ENCODE data around the gene TSPAN9. TPM values are rescaled to one million over a fixed set of nuclear protein-coding genes. Genes with fewer than 3 reads are reported as not detected.

The TSPAN9 gene
- total RNA-seq, 1 donor from 2014 or later, result 5.0 TPM

DNA sequence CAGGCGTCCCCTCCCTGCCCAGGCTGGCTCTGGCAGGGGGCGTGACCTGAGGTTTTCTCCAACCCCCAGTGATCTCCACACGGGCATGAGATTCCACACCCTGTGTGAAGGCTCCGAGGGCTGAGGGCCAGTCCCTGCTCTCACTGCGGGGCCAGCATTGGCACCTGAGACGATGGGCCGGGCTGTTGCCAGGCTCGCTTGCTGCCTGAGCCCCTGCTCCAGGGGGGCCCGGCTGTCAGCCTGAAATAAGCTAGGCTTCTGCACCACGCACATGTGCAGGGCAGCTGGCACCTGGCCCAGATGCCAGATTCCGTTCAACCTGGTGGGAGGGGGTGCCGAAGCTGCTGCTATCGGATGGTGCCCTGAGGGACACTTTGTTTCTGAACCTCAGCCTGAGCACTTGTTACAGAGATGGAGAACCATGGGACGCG is 217.3 kb downstream of the TSPAN9 start:
- FAIRE-seq (no peak), DNase-seq (ENCODE audit: low read depth) (no peak)
- Histone ChIP-seq H3K27me3 (ENCODE audit: control insufficient read depth, insufficient read depth, low read length) (peaks cover 1% of the 10 kb centered on the region), H3K36me3 (ENCODE audit: control insufficient read depth, insufficient read depth, low read length) (no peaks in the 10 kb centered on the region), H3K4me3 (ENCODE audit: low read depth, low read length) (no peak overlapping the region)
- TF ChIP-seq, protein P1, sequence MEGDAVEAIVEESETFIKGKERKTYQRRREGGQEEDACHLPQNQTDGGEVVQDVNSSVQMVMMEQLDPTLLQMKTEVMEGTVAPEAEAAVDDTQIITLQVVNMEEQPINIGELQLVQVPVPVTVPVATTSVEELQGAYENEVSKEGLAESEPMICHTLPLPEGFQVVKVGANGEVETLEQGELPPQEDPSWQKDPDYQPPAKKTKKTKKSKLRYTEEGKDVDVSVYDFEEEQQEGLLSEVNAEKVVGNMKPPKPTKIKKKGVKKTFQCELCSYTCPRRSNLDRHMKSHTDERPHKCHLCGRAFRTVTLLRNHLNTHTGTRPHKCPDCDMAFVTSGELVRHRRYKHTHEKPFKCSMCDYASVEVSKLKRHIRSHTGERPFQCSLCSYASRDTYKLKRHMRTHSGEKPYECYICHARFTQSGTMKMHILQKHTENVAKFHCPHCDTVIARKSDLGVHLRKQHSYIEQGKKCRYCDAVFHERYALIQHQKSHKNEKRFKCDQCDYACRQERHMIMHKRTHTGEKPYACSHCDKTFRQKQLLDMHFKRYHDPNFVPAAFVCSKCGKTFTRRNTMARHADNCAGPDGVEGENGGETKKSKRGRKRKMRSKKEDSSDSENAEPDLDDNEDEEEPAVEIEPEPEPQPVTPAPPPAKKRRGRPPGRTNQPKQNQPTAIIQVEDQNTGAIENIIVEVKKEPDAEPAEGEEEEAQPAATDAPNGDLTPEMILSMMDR (IDR thresholded peaks at IDR 0.05; ENCODE audit: insufficient read depth, low read length, severe bottlenecking), result no peak

- DNase-seq (ENCODE audit: low read depth), result no peak
- no peak overlapping the region for H3K4me3 ChIP-seq (ENCODE audit: low read depth, low read length)
- H3K36me3 ChIP-seq (ENCODE audit: control insufficient read depth, insufficient read depth, low read length), result no peaks in the 10 kb centered on the region
- FAIRE-seq, result peak; percentile 32
- H3K27me3 ChIP-seq (ENCODE audit: control insufficient read depth, insufficient read depth, low read length), result peaks cover 1% of the 10 kb centered on the region
- TF ChIP-seq, protein P1 (IDR thresholded peaks at IDR 0.05; ENCODE audit: insufficient read depth, low read length, severe bottlenecking), result no peak
These were observed 218.0 kb downstream of the TSPAN9 start for GRCh38 chr12:3295225-3295624.

DNA sequence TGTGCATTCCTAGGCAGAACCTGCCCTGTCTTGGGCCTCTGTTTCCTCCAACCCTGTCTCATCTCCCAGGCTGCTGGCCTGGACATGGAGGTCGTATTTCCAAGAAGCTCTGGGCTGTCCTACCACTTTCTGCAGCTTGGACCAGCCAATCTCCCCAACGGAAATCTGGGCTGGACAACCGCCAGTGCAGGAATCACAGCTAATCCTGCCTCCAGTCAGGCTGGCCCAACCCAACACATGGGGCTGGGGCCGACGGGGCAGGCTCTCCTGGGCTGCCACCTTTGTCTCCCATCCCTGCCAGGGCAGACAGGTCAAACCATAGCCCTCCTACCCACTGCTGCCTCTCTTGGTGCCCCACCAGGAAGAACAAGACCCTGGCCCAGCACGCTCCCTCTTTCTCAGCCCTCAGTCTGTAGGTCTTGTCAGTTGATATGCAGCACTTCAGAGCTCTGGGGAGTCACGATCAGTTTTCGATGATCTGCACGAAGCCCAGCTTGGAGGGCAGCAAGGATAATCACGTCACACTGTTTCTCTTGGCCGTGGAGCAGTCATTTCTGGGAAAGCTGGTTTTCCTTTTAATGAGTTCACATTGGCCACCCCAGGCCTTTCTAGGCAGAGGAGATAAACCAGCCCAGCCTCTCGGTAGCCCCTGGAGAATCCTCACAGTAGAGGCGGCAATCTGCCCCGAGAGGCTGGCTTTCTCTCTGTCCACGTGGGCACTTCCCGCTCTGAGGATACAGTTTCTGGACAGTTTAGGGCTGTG is 218.6 kb downstream of the TSPAN9 start:
- TF ChIP-seq, protein P1 (IDR thresholded peaks at IDR 0.05; ENCODE audit: insufficient read depth, low read length, severe bottlenecking), result no peak
- Histone ChIP-seq H3K4me3 (ENCODE audit: low read depth, low read length) (no peak overlapping the region), H3K27me3 (ENCODE audit: control insufficient read depth, insufficient read depth, low read length) (peaks cover 1% of the 10 kb centered on the region), H3K36me3 (ENCODE audit: control insufficient read depth, insufficient read depth, low read length) (no peaks in the 10 kb centered on the region)
- DNase-seq (ENCODE audit: low read depth), result no peak
- no peak for FAIRE-seq

DNA sequence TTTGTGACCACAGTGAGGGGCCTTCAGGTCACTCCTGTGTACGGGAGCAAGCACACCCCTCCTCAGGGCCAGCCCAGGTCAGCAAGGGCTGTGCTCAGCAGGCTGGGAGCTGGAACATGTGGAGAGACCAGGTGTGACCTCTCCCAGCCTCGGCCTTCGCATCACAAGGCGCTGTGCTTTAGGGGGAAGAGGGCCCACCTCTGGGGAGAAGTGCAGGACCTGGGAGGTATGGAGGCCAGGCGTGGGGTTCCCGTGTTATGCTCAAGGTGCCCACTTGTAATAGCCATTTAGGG is 219.2 kb downstream of the TSPAN9 start:
- no peaks in the 10 kb centered on the region for H3K36me3 ChIP-seq (ENCODE audit: control insufficient read depth, insufficient read depth, low read length)
- no peak overlapping the region for H3K4me3 ChIP-seq (ENCODE audit: low read depth, low read length)
- DNase-seq (ENCODE audit: low read depth) (no peak), FAIRE-seq (no peak)
- TF ChIP-seq, protein P1 (IDR thresholded peaks at IDR 0.05; ENCODE audit: insufficient read depth, low read length, severe bottlenecking), result no peak
- H3K27me3 ChIP-seq (ENCODE audit: control insufficient read depth, insufficient read depth, low read length), result peaks cover 1% of the 10 kb centered on the region

GRCh38 chr12:3298603-3299002 is 221.4 kb downstream of the TSPAN9 start:
- H3K4me3 ChIP-seq (ENCODE audit: low read depth, low read length), result no peak overlapping the region
- no peaks in the 10 kb centered on the region for H3K36me3 ChIP-seq (ENCODE audit: control insufficient read depth, insufficient read depth, low read length)
- DNase-seq (ENCODE audit: low read depth) (no peak), FAIRE-seq (no peak)
- H3K27me3 ChIP-seq (ENCODE audit: control insufficient read depth, insufficient read depth, low read length), result peaks cover 1% of the 10 kb centered on the region
- TF ChIP-seq, protein P1 (IDR thresholded peaks at IDR 0.05; ENCODE audit: insufficient read depth, low read length, severe bottlenecking), result no peak
